ENCODE data around the gene KIRREL3.

- TF ChIP-seq CTCF (optimal IDR thresholded peaks at IDR 0.05 in 1 of 3, IDR thresholded peaks at IDR 0.05 in 1 of 3, conservative IDR thresholded peaks at IDR 0.05 in 1 of 3; ENCODE audit: extremely low read depth in 1 of 3, insufficient read depth in 2 of 3, low read length in 3 of 3) (no peak), EZH2 (IDR thresholded peaks at IDR 0.05; ENCODE audit: low read length) (no peak)
Measured at GRCh38 chr11:126396965-126397364, 603.6 kb downstream of the KIRREL3 start.
